ENCODE data around the gene SUGCT. TPM values are rescaled to one million over a fixed set of nuclear protein-coding genes. Genes with fewer than 3 reads are reported as not detected.

SUGCT gene
- total RNA-seq, 1 experiment from 2014 or later = 5.4 TPM

DNA sequence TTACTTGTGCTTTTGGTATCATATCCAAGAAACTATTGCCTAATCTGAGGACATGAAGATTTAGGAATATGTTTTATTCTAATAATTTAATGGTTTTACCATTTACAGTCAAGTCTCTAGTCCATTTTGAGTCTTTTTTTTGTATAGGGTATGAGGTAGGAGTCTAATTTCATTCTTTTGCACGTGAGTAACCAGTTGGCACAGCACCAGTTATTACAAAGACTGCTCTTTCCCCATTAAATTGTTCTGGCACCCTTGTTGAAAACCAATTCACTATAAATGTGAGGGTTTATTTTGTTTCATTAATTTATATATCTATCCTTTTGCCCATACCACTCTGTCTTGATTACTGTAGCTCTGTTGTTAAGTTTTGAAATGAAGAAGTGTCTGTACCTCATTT lies 381.6 kb downstream of the SUGCT start:
- H3K27me3 Mint-ChIP-seq (ENCODE audit: low read depth) = no peaks in the 10 kb centered on the region
- DNase-seq = no peak
- Histone ChIP-seq H3T11ph (ENCODE audit: low read length) (no peak overlapping the region), H2BK20ac (ENCODE audit: low read depth, low read length, poor library complexity, severe bottlenecking) (no peak overlapping the region), H4K5ac (ENCODE audit: insufficient read length, low read depth, low read length) (no peak overlapping the region), H2BK120ac (ENCODE audit: low read depth, low read length, poor library complexity, severe bottlenecking) (no peak overlapping the region), H3K56ac (ENCODE audit: insufficient read length, low read depth, low read length) (no peak overlapping the region), H3K4ac (ENCODE audit: low read depth, low read length) (no peak overlapping the region), H2BK15ac (ENCODE audit: low read depth, low read length) (no peak overlapping the region), H3K4me1 (ENCODE audit: insufficient read depth, low read length) (no peaks in the 10 kb centered on the region), H3K9ac (ENCODE audit: extremely low read depth, insufficient read length, low read length) (no peak overlapping the region), H3K4me2 (ENCODE audit: insufficient read depth, insufficient read length, low read length) (no peak overlapping the region), H2BK5ac (ENCODE audit: insufficient read length, low read length) (no peak overlapping the region), H4K8ac (replicated peaks; ENCODE audit: insufficient read length, low read depth, low read length) (no peak overlapping the region), H2AK5ac (ENCODE audit: insufficient read length, low read length) (no peak overlapping the region), H4K20me1 (ENCODE audit: control insufficient read depth, insufficient read depth, insufficient read length) (no peaks in the 10 kb centered on the region), H3K23me2 (ENCODE audit: insufficient read length, low read depth, low read length, poor library complexity, severe bottlenecking) (no peaks in the 10 kb centered on the region), H3K27ac (ENCODE audit: insufficient read length, low read depth, low read length) (no peak overlapping the region), H3K9me3 (ENCODE audit: control insufficient read depth, low read depth, low read length) (no peaks in the 10 kb centered on the region), H3K14ac (ENCODE audit: insufficient read depth, low read length) (no peak overlapping the region), H3K79me1 (ENCODE audit: insufficient read depth, low read depth, low read length, poor library complexity, severe bottlenecking) (no peaks in the 10 kb centered on the region), H2BK12ac (ENCODE audit: insufficient read length, low read depth, low read length) (no peak overlapping the region), H3K27me3 (ENCODE audit: insufficient read depth, low read length) (no peaks in the 10 kb centered on the region), H3K18ac (ENCODE audit: insufficient read length, low read depth, low read length) (no peak overlapping the region), H3K23ac (ENCODE audit: insufficient read length, low read depth, low read length) (no peak overlapping the region), H2AFZ (ENCODE audit: low read length) (no peak overlapping the region), H4K91ac (ENCODE audit: insufficient read length, low read depth, low read length) (no peak overlapping the region), H3K79me2 (ENCODE audit: insufficient read depth, low read length) (no peaks in the 10 kb centered on the region)
- WGBS (ENCODE audit: extremely low coverage, insufficient read length, low lambda C conversion rate) = no CpG with 5 or more reads among the region's 1 CpG
- no peaks in the 10 kb centered on the region for H3K9me3 Mint-ChIP-seq
- no peak overlapping the region for H3K4me3 Mint-ChIP-seq
- H3K27ac Mint-ChIP-seq = no peak overlapping the region
- TF ChIP-seq, protein P1, sequence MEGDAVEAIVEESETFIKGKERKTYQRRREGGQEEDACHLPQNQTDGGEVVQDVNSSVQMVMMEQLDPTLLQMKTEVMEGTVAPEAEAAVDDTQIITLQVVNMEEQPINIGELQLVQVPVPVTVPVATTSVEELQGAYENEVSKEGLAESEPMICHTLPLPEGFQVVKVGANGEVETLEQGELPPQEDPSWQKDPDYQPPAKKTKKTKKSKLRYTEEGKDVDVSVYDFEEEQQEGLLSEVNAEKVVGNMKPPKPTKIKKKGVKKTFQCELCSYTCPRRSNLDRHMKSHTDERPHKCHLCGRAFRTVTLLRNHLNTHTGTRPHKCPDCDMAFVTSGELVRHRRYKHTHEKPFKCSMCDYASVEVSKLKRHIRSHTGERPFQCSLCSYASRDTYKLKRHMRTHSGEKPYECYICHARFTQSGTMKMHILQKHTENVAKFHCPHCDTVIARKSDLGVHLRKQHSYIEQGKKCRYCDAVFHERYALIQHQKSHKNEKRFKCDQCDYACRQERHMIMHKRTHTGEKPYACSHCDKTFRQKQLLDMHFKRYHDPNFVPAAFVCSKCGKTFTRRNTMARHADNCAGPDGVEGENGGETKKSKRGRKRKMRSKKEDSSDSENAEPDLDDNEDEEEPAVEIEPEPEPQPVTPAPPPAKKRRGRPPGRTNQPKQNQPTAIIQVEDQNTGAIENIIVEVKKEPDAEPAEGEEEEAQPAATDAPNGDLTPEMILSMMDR (conservative IDR thresholded peaks at IDR 0.05) = no peak
- no peaks in the 10 kb centered on the region for H3K36me3 Mint-ChIP-seq (ENCODE audit: insufficient read depth in 1 of 3, low read depth in 3 of 3)
- H3K4me1 Mint-ChIP-seq = peaks cover 2 to 4% of the 10 kb centered on the region in 2 experiments; a peak in 1 of 4 replicates
